Measurements from ENCODE around the gene SLC25A29. TPM values are rescaled to one million over a fixed set of nuclear protein-coding genes. Genes with fewer than 3 reads are reported as not detected.
"Not testable (repeated sequence)": the region's sequence is repeated elsewhere in the genome, so short reads cannot be mapped to it uniquely, and the experiment has no call there.

The SLC25A29 gene, protein sequence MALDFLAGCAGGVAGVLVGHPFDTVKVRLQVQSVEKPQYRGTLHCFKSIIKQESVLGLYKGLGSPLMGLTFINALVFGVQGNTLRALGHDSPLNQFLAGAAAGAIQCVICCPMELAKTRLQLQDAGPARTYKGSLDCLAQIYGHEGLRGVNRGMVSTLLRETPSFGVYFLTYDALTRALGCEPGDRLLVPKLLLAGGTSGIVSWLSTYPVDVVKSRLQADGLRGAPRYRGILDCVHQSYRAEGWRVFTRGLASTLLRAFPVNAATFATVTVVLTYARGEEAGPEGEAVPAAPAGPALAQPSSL
- 23.4 and 43.4 TPM in 2 replicates for total RNA-seq (2014; rRNA removed)
- polyA plus RNA-seq (2012): 8.6 TPM

- peak; percentile 82 for DNase-seq (ENCODE audit: low read depth)
Observed at GRCh38 chr14:100306101-100306997, at the start of gene SLC25A29. Gene SLC25A29 (minus strand): TSS chr14:100306444. CDS start chr14:100306232, 212 bp downstream.

DNA sequence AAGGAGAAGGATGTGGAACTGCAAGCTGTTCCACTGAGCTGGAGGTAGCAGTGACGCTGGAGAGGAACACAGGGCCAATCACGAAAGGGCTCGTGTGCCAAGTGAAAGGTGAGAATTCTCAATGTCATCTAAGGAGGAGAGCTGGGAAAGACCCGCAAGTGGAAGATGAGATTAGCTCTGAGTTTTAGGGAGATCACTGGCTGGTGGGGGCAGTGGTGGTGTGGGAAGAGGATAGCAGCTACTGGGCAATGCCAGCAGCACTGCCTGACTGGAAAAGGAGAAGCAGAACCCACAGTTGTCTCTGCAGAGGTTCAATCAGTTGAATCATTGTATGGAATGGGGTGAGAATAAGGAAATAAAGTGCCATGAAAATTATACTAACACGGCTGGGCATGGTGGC, 44.7 kb upstream of the SLC25A29 start:
- DNase-seq (ENCODE audit: low read depth): no peak

GRCh38 chr14:100350276-100350926, 44.2 kb upstream of the SLC25A29 start:
- DNase-seq (ENCODE audit: low read depth): no peak

GRCh38 chr14:100348784-100349685, 42.8 kb upstream of the SLC25A29 start:
- DNase-seq (ENCODE audit: low read depth): no peak

DNA sequence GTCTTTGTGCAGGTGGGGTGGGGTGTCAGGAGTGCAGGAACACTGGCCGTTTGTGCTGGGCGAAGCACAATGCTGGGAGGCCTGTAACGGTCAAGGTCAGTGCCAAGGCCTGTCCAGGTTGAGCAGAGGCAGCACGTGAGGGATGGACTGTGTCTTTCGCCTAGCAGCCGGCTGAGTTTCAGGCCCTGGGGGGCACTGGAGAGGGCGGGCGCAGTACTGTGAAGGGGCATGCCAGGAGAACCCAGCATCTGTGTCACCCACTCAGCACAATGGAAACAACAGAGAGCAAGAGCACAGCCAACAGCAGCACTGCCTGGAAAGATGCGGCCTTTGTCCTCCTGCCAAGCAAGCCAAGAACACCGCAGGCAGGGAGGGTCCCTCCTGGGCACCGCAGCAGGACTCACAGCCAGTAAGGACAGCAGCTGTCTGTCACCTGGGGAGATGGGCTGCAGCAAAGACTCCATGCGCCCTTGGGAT, 42.0 kb upstream of the SLC25A29 start:
- no peak for DNase-seq (ENCODE audit: low read depth)

DNA sequence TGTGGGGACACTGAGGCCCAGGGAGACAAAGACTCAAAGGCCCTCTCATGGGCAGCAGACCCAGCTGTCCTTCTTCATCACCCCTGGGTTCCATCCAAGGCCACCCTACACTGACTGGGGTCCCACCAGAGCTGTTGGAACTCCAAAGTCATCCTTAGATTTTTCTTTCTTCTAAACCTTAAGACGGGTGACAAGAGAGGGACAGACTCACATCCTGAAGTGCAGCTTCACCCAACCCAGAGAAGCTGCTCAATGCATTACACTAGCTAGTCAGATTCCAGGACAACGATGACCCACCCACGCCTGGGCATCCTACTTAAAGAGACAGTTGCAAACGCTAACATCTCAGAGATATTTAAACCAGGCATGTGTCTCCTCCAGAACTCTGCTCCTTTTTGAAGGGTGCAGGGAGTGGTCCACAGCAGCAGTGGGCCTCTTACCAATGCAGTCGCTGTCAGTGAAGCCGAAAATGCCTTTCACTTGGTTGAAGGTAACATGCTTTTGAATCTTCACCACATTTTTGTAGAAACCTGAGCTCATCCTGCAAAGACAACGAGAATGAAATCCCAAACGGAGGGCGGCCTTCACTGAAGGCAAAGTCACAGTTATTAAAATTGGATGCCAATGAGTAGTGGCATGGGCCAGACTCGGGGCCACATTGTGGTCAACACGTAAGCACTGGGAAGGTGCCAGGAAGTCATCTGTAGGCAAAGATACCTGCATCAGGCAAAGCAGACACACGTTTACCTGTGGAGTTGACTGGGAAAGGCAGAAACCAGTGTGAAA, 40.3 kb upstream of the SLC25A29 start:
- no peak for DNase-seq (ENCODE audit: low read depth)

DNA sequence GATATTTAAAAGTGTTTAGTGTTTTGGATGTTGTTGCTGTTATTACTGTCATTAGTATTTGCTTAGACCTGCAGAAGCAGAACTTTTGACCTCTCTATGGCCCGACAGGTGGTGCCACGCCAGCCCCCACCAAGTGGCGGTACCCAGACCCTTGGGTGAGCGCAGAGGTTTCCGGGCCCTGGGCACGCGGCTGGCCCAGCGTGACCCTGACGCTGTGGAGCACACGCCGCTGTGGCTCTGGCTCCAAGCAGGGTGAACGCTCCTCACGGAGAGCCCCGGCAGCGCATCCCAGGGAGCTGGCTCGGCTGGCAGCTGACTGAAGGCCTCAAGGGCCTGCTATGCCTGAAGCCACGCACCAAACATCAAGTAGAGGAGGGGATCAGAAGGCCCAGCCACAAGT, 39.5 kb upstream of the SLC25A29 start:
- no peak for DNase-seq (ENCODE audit: low read depth)

DNA sequence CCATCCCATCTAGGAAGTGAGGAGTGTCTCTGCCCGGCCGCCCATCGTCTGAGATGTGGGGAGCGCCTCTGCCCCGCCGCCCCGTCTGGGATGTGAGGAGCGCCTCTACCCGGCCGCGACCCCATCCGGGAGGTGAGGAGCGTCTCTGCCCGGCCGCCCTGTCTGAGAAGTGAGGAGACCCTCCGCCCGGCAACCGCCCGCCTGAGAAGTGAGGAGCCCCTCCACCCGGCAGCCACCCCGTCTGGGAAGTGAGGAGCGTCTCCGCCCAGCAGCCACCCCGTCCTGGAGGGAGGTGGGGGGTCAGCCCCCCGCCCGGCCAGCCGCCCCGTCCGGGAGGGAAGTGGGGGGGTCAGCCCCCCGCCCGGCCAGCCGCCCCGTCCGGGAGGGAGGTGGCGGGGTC, 38.4 kb upstream of the SLC25A29 start:
- not testable (repeated sequence) for DNase-seq (ENCODE audit: low read depth)

GRCh38 chr14:100342826-100343225, 36.6 kb upstream of the SLC25A29 start:
- not testable (repeated sequence) for DNase-seq (ENCODE audit: low read depth)

DNA sequence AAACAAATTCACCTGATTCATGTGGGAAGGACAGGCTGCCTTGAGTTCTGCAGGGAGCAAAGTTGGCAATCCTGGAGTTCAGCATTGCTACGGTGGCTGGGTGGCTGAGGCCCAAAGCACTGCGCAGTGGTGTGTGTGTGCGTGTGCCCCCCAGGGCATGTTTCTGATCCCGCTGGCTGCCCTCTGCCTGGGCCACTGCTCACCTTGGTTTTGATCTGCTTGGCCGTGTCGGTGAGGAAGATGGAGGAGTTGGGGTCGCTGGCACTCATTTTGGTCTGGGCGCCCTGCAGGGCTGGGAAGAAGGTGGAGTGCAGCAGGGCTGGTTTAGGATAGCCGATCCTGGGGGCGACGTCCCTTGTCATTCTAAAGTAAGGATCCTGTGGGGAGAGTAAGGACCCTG, 36.0 kb upstream of the SLC25A29 start:
- no peak for DNase-seq (ENCODE audit: low read depth)

- DNase-seq (ENCODE audit: low read depth): peak; percentile 59
Observed at GRCh38 chr14:100341301-100342031, 35.2 kb upstream of the SLC25A29 start.

GRCh38 chr14:100340423-100340813, 34.2 kb upstream of the SLC25A29 start:
- DNase-seq (ENCODE audit: low read depth): no peak

GRCh38 chr14:100339766-100340422, 33.6 kb upstream of the SLC25A29 start:
- DNase-seq (ENCODE audit: low read depth): no peak

GRCh38 chr14:100336618-100337530, 30.6 kb upstream of the SLC25A29 start:
- DNase-seq (ENCODE audit: low read depth): no peak

DNA sequence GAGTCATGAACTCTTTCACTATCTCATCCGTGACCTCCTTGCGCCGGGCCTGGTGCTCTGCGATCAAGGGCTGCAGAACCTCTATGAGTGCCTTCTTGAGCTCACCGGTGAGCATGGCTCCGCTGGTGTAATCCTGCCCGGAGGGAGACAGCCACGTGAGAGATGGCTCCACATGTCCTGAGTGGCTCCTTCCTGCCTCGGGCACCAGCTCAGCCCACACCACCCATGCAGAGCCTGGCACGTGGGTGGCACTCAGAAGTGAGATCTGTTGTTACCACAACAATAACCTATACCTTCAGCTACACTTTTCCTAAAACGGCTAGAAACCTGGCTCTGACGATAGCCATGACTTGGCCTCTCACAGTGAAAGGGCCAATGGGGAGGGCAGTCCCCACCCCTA, 28.7 kb upstream of the SLC25A29 start:
- DNase-seq (ENCODE audit: low read depth): no peak

DNA sequence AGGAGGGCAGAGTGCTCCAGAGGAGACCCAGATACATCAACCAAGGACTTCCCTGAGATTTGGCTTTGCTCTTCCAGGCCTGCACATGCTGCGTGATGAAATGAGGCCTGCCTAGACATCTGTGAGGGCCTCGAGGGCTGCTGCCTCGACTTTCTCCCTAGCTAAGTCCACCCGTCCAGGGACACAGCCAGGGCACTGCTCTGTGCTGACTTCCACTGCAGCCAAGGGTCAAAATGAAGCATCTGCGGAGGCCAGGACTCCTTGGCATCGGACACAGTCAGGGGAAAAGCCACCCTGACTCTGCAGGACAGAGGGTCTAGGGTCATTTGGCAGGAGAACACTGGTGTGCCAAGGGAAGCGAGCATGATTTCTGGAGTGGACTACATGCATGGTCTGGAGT, 27.6 kb upstream of the SLC25A29 start:
- DNase-seq (ENCODE audit: low read depth): no peak

GRCh38 chr14:100333311-100333710, 27.1 kb upstream of the SLC25A29 start:
- DNase-seq (ENCODE audit: low read depth): no peak

DNA sequence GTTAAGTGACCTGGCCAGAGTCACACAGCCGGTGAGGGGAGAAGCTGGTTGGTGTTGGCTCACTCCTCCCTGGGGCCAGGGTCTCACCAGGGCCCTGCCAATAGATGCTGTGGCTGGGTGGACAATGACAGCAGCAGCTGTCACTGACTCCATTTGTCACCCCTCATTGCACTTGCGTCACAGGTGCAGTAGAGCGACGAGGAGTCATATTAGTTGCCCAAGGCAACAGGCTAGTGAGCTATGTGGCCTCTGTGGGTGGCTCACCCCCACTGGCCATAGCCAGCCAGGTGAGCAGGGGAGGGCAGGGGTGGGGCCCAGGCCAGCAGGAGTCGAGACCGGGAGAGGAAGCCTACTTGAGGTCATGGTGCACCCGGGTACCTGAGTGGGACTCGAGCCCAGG, 26.6 kb upstream of the SLC25A29 start:
- DNase-seq (ENCODE audit: low read depth): no peak
